GM10266 (cell line): ENCODE data around the gene BLTP2.

Experiments
- DNase-seq: peaks from one replicate; pipeline ENCODE4 v3.0.0; 2012; ENCODE audit errors: extremely low spot score
- TF ChIP-seq, protein P1 (sequence below): IDR thresholded peaks from 2 replicates; pipeline ENCODE4 v1.5.1; 2012; ENCODE audit warnings: mild to moderate bottlenecking, low read depth; ENCODE audit not compliant: control insufficient read depth, insufficient read depth; ENCODE audit errors: missing control alignments

BLTP2 gene

GRCh38 chr17:28598389-28598788 is 46.6 kb downstream of the BLTP2 start:
- no peak for DNase-seq
- TF ChIP-seq, protein P1, sequence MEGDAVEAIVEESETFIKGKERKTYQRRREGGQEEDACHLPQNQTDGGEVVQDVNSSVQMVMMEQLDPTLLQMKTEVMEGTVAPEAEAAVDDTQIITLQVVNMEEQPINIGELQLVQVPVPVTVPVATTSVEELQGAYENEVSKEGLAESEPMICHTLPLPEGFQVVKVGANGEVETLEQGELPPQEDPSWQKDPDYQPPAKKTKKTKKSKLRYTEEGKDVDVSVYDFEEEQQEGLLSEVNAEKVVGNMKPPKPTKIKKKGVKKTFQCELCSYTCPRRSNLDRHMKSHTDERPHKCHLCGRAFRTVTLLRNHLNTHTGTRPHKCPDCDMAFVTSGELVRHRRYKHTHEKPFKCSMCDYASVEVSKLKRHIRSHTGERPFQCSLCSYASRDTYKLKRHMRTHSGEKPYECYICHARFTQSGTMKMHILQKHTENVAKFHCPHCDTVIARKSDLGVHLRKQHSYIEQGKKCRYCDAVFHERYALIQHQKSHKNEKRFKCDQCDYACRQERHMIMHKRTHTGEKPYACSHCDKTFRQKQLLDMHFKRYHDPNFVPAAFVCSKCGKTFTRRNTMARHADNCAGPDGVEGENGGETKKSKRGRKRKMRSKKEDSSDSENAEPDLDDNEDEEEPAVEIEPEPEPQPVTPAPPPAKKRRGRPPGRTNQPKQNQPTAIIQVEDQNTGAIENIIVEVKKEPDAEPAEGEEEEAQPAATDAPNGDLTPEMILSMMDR: no peak

GRCh38 chr17:28597606-28598383 is 47.2 kb downstream of the BLTP2 start:
- DNase-seq: no peak
- TF ChIP-seq, protein P1: no peak
